ENCODE measurements around the gene GRIK4.

Gene GRIK4

GRCh38 chr11:120520091-120520822, 8.7 kb downstream of the GRIK4 start:
- H3K4me1 ChIP-seq (ENCODE audit: insufficient read depth, poor library complexity, severe bottlenecking): no peaks in the 10 kb centered on the region
- H3K4me3 ChIP-seq (ENCODE audit: severe bottlenecking): no peak overlapping the region
- ATAC-seq (ENCODE audit: low read depth) (no peak), DNase-seq (ENCODE audit: low spot score) (no peak)
- TF ChIP-seq CTCF (IDR thresholded peaks at IDR 0.05; ENCODE audit: poor library complexity, severe bottlenecking): no peak
- no peaks in the 10 kb centered on the region for H3K27me3 ChIP-seq (ENCODE audit: insufficient read depth, poor library complexity, severe bottlenecking)
- H3K27ac ChIP-seq (ENCODE audit: poor library complexity, severe bottlenecking): no peak overlapping the region
- no peaks in the 10 kb centered on the region for H3K36me3 ChIP-seq (ENCODE audit: low read depth)
- no peaks in the 10 kb centered on the region for H3K9me3 ChIP-seq (ENCODE audit: severe bottlenecking)

- DNase-seq (ENCODE audit: low spot score) (no peak), ATAC-seq (ENCODE audit: low read depth) (no peak)
- Histone ChIP-seq H3K27ac (ENCODE audit: poor library complexity, severe bottlenecking) (no peak overlapping the region), H3K9me3 (ENCODE audit: severe bottlenecking) (no peaks in the 10 kb centered on the region), H3K4me1 (ENCODE audit: insufficient read depth, poor library complexity, severe bottlenecking) (no peaks in the 10 kb centered on the region), H3K4me3 (ENCODE audit: severe bottlenecking) (no peak overlapping the region), H3K36me3 (ENCODE audit: low read depth) (no peaks in the 10 kb centered on the region), H3K27me3 (ENCODE audit: insufficient read depth, poor library complexity, severe bottlenecking) (peaks cover 7% of the 10 kb centered on the region)
- TF ChIP-seq CTCF (IDR thresholded peaks at IDR 0.05; ENCODE audit: poor library complexity, severe bottlenecking): no peak
Measured at GRCh38 chr11:120521176-120521575, 9.6 kb downstream of the GRIK4 start.

- Histone ChIP-seq H3K36me3 (ENCODE audit: low read depth) (no peaks in the 10 kb centered on the region), H3K27ac (ENCODE audit: poor library complexity, severe bottlenecking) (no peak overlapping the region), H3K4me3 (ENCODE audit: severe bottlenecking) (no peak overlapping the region), H3K27me3 (ENCODE audit: insufficient read depth, poor library complexity, severe bottlenecking) (peaks cover 9% of the 10 kb centered on the region), H3K9me3 (ENCODE audit: severe bottlenecking) (no peaks in the 10 kb centered on the region), H3K4me1 (ENCODE audit: insufficient read depth, poor library complexity, severe bottlenecking) (no peaks in the 10 kb centered on the region)
- DNase-seq (ENCODE audit: low spot score) (no peak), ATAC-seq (ENCODE audit: low read depth) (no peak)
- no peak for TF ChIP-seq CTCF (IDR thresholded peaks at IDR 0.05; ENCODE audit: poor library complexity, severe bottlenecking)
Measured at GRCh38 chr11:120522021-120522420, 10.5 kb downstream of the GRIK4 start.

GRCh38 chr11:120522736-120523135, 11.2 kb downstream of the GRIK4 start:
- H3K4me1 ChIP-seq (ENCODE audit: insufficient read depth, poor library complexity, severe bottlenecking): no peaks in the 10 kb centered on the region
- H3K4me3 ChIP-seq (ENCODE audit: severe bottlenecking): no peak overlapping the region
- H3K36me3 ChIP-seq (ENCODE audit: low read depth): no peaks in the 10 kb centered on the region
- no peak for TF ChIP-seq CTCF (IDR thresholded peaks at IDR 0.05; ENCODE audit: poor library complexity, severe bottlenecking)
- peaks cover 10% of the 10 kb centered on the region for H3K27me3 ChIP-seq (ENCODE audit: insufficient read depth, poor library complexity, severe bottlenecking)
- ATAC-seq (ENCODE audit: low read depth) (no peak), DNase-seq (ENCODE audit: low spot score) (no peak)
- H3K9me3 ChIP-seq (ENCODE audit: severe bottlenecking): no peaks in the 10 kb centered on the region
- no peak overlapping the region for H3K27ac ChIP-seq (ENCODE audit: poor library complexity, severe bottlenecking)

GRCh38 chr11:120523196-120523595, 11.6 kb downstream of the GRIK4 start:
- no peaks in the 10 kb centered on the region for H3K9me3 ChIP-seq (ENCODE audit: severe bottlenecking)
- H3K4me3 ChIP-seq (ENCODE audit: severe bottlenecking): no peak overlapping the region
- DNase-seq (ENCODE audit: low spot score): no peak
- TF ChIP-seq CTCF (IDR thresholded peaks at IDR 0.05; ENCODE audit: poor library complexity, severe bottlenecking): no peak
- no peaks in the 10 kb centered on the region for H3K36me3 ChIP-seq (ENCODE audit: low read depth)
- ATAC-seq (ENCODE audit: low read depth): no peak
- no peak overlapping the region for H3K27ac ChIP-seq (ENCODE audit: poor library complexity, severe bottlenecking)
- H3K4me1 ChIP-seq (ENCODE audit: insufficient read depth, poor library complexity, severe bottlenecking): no peaks in the 10 kb centered on the region
- H3K27me3 ChIP-seq (ENCODE audit: insufficient read depth, poor library complexity, severe bottlenecking): peaks cover 10% of the 10 kb centered on the region

Measured in RWPE2 (cell line).